HEK293 (cell line): Measurements from ENCODE around the gene PAPOLB.

Experiments
- CTCF ChIA-PET: fragments of 350-600 bp; formaldehyde crosslinking; extraction: SDS; loops from one replicate; lab custom pipeline; 2021; ENCODE audit warnings: antibody characterized with exemption; lab: Yijun Ruan, JAX
- POLR2A ChIA-PET: fragments of 300-600 bp; formaldehyde crosslinking; extraction: SDS; loops from one replicate; lab custom pipeline; 2020; ENCODE audit warnings: antibody characterized with exemption, inconsistent platforms; lab: Yijun Ruan, JAX
- H3K27ac ChIP-seq: fragments of 200-500 bp; sonication (Bioruptor generic); 2 replicates; pipeline ENCODE4 v1.5.1; 2014; ENCODE audit warnings: low read depth, low read length, control low read depth, inconsistent platforms; ENCODE audit errors: extremely low read depth
- H3K36me3 ChIP-seq, 2 experiments: fragments of 200-500 bp in 1 of 2; sonication (Bioruptor generic) in 1 of 2; 1 replicate in 1 of 2; 2 replicates in 1 of 2; pipeline ENCODE4 v1.5.1; 2014 to 2017; ENCODE audit warnings: inconsistent platforms in 2 of 2, low read length in 2 of 2; ENCODE audit not compliant: control insufficient read depth in 2 of 2, insufficient read depth in 1 of 2
- H3K4me1 ChIP-seq: fragments of 200-500 bp; sonication (Bioruptor generic); 2 replicates; pipeline ENCODE4 v1.5.1; 2014; ENCODE audit warnings: mild to moderate bottlenecking, low read length, inconsistent platforms; ENCODE audit not compliant: control insufficient read depth, insufficient read depth
- H3K4me3 ChIP-seq: 2 replicates; pipeline ENCODE4 v1.5.1; 2011; ENCODE audit warnings: low read depth, mild to moderate bottlenecking, control low read depth, low read length, moderate library complexity
- H3K9me3 ChIP-seq: fragments of 200-500 bp; sonication (Bioruptor generic); 2 replicates; pipeline ENCODE4 v1.5.1; 2014; ENCODE audit warnings: low read depth, low read length, inconsistent platforms; ENCODE audit not compliant: control insufficient read depth, insufficient read depth
- BCL11B ChIP-seq: fragments of 450-650 bp; formaldehyde crosslinking; IDR thresholded peaks from 2 replicates; pipeline ENCODE4 v1.5.1; 2016; ENCODE audit warnings: low read depth, missing biosample characterization, missing genetic modification characterization
- CTCF ChIP-seq: fragments of 450-650 bp; formaldehyde crosslinking; IDR thresholded peaks from 2 replicates; pipeline ENCODE4 v1.5.1; 2016; ENCODE audit warnings: missing biosample characterization, missing genetic modification characterization
- KLF9 ChIP-seq: fragments of 450-650 bp; formaldehyde crosslinking; IDR thresholded peaks from 2 replicates; pipeline ENCODE4 v1.5.1; 2016; ENCODE audit warnings: missing biosample characterization, missing genetic modification characterization, low read depth
- MEIS1 ChIP-seq: sonication (generic); formaldehyde crosslinking; IDR thresholded peaks from 2 replicates; pipeline ENCODE4 v1.8.1; 2022; ENCODE audit warnings: missing genetic modification reagents, mild to moderate bottlenecking, borderline replicate concordance
- PRDM6 ChIP-seq: fragments of 450-650 bp; formaldehyde crosslinking; IDR thresholded peaks from 2 replicates; pipeline ENCODE4 v1.5.1; 2017; ENCODE audit warnings: missing biosample characterization, missing genetic modification characterization
- ZNF138 ChIP-seq: fragments of 450-650 bp; formaldehyde crosslinking; IDR thresholded peaks from 2 replicates; pipeline ENCODE4 v1.5.1; 2016; ENCODE audit warnings: missing biosample characterization, missing genetic modification characterization, borderline replicate concordance
- ZNF223 ChIP-seq: fragments of 450-650 bp; formaldehyde crosslinking; IDR thresholded peaks from 2 replicates; pipeline ENCODE4 v1.5.1; 2016; ENCODE audit warnings: missing biosample characterization, missing genetic modification characterization
- ZNF366 ChIP-seq: fragments of 450-650 bp; formaldehyde crosslinking; conservative IDR thresholded peaks from 2 replicates; pipeline ENCODE4 v1.5.1; 2016; ENCODE audit warnings: missing biosample characterization, missing genetic modification characterization
- ZNF449 ChIP-seq: fragments of 450-650 bp; formaldehyde crosslinking; IDR thresholded peaks from 2 replicates; pipeline ENCODE4 v1.5.1; 2017; ENCODE audit warnings: missing biosample characterization, mild to moderate bottlenecking, missing genetic modification characterization, moderate library complexity
- ZNF501 ChIP-seq: fragments of 450-650 bp; formaldehyde crosslinking; IDR thresholded peaks from 2 replicates; pipeline ENCODE4 v1.5.1; 2016; ENCODE audit warnings: missing biosample characterization, missing genetic modification characterization
- ZNF530 ChIP-seq: fragments of 450-650 bp; formaldehyde crosslinking; IDR thresholded peaks from 2 replicates; pipeline ENCODE4 v1.5.1; 2016; ENCODE audit warnings: low read depth, missing biosample characterization, missing genetic modification characterization
- ZNF549 ChIP-seq: fragments of 450-650 bp; IDR thresholded peaks from 2 replicates; pipeline ENCODE4 v1.5.1; 2018; ENCODE audit warnings: missing biosample characterization, missing genetic modification characterization, mild to moderate bottlenecking, inconsistent platforms, moderate library complexity
- ZNF560 ChIP-seq: fragments of 450-650 bp; formaldehyde crosslinking; IDR thresholded peaks from 2 replicates; pipeline ENCODE4 v1.5.1; 2017; ENCODE audit warnings: missing biosample characterization, missing genetic modification characterization, borderline replicate concordance
- ZNF580 ChIP-seq: fragments of 450-650 bp; formaldehyde crosslinking; IDR thresholded peaks from 2 replicates; pipeline ENCODE4 v1.5.1; 2016; ENCODE audit warnings: missing biosample characterization, missing genetic modification characterization
- ZNF701 ChIP-seq: fragments of 450-650 bp; formaldehyde crosslinking; IDR thresholded peaks from 2 replicates; pipeline ENCODE4 v1.5.1; 2016; ENCODE audit warnings: missing biosample characterization, missing genetic modification characterization
- ZNF792 ChIP-seq: fragments of 450-650 bp; formaldehyde crosslinking; IDR thresholded peaks from 2 replicates; pipeline ENCODE4 v1.5.1; 2016; ENCODE audit warnings: missing biosample characterization, missing genetic modification characterization
- ZSCAN16 ChIP-seq: fragments of 450-650 bp; formaldehyde crosslinking; IDR thresholded peaks from 2 replicates; pipeline ENCODE4 v1.5.1; 2016; ENCODE audit warnings: missing biosample characterization, missing genetic modification characterization
- ZSCAN30 ChIP-seq: fragments of 450-650 bp; IDR thresholded peaks from 2 replicates; pipeline ENCODE4 v1.5.1; 2018; ENCODE audit warnings: missing biosample characterization, mild to moderate bottlenecking, missing genetic modification characterization, moderate library complexity

Gene PAPOLB

GRCh38 chr7:4834601-4835397 is 27.0 kb downstream of the PAPOLB start:
- CTCF ChIA-PET, result no interaction called here
- H3K4me1 ChIP-seq, result no peaks in the 10 kb centered on the region
- H3K36me3 ChIP-seq, result no peaks in the 10 kb centered on the region
- POLR2A ChIA-PET, result no interaction called here
- no peak for TF ChIP-seq MEIS1 (CRISPR knock-in tag)
- no peaks in the 10 kb centered on the region for H3K9me3 ChIP-seq
- H3K4me3 ChIP-seq, result no peak overlapping the region
- no peak overlapping the region for H3K27ac ChIP-seq

- Histone ChIP-seq H3K9me3 (no peaks in the 10 kb centered on the region), H3K27ac (no peak overlapping the region), H3K36me3 (no peaks in the 10 kb centered on the region), H3K4me1 (no peaks in the 10 kb centered on the region), H3K4me3 (no peak overlapping the region)
- ChIA-PET CTCF (no interaction called here), POLR2A (no interaction called here)
- TF ChIP-seq ZSCAN16 (no peak), ZNF223 (tag by site-specific recombination) (no peak), KLF9 (tag by site-specific recombination) (no peak), ZNF138 (no peak), ZNF792 (no peak), ZNF549 (tag by site-specific recombination) (no peak), ZNF701 (tag by site-specific recombination) (no peak), CTCF (tag by site-specific recombination) (no peak), ZNF449 (tag by site-specific recombination) (no peak), PRDM6 (no peak), ZNF530 (tag by site-specific recombination) (no peak), ZNF580 (tag by site-specific recombination) (no peak), ZNF366 (tag by site-specific recombination) (no peak), ZNF501 (no peak), ZNF560 (tag by site-specific recombination) (no peak), ZSCAN30 (no peak), BCL11B (tag by site-specific recombination) (no peak)
These were observed 27.9 kb downstream of the PAPOLB start for GRCh38 chr7:4833691-4834600.
